Upper lobe of left lung (tissue), 6 donors: Measurements from ENCODE around the gene OR10H2. TPM values are rescaled to one million over a fixed set of nuclear protein-coding genes. Genes with fewer than 3 reads are reported as not detected.

ENCODE experiments used
- ATAC-seq, 2 donors: fragments of 200-7000 bp; cut with Tn5 transposase; one replicate each; pipeline ENCODE4 v1.9.1; 2022; ENCODE audit warnings: mild to moderate bottlenecking in 2 of 2, moderate library complexity in 2 of 2; ENCODE audit not compliant: low FRiP score in 2 of 2
- DNase-seq, 2 donors: peaks; one replicate each; pipeline ENCODE4 v3.0.0-alpha.2; 2019 to 2020
- H3K27ac ChIP-seq, 4 donors: fragments of 200-600 bp; sonication (generic); one replicate each; pipeline ENCODE4 v1.5.1; 2016 to 2019
- H3K27me3 ChIP-seq, 4 donors: fragments of 200-600 bp; sonication (generic); one replicate each; pipeline ENCODE4 v1.5.1; 2017 to 2019
- H3K36me3 ChIP-seq, 4 donors: fragments of 200-600 bp; sonication (generic); one replicate each; pipeline ENCODE4 v1.5.1; 2016 to 2019
- H3K4me1 ChIP-seq, 4 donors: fragments of 200-600 bp; sonication (generic); one replicate each; pipeline ENCODE4 v1.5.1; 2018 to 2019
- H3K4me3 ChIP-seq, 4 donors: fragments of 200-600 bp; sonication (generic); one replicate each; pipeline ENCODE4 v1.5.1; 2017 to 2019; ENCODE audit warnings: mild to moderate bottlenecking in 2 of 4, moderate library complexity in 1 of 4
- H3K9me3 ChIP-seq, 4 donors: fragments of 200-600 bp; sonication (generic); one replicate each; pipeline ENCODE4 v1.5.1; 2018 to 2019
- EP300 ChIP-seq, 4 donors: sonication (generic); formaldehyde crosslinking; IDR thresholded peaks; one replicate each; pipeline ENCODE4 v1.5.1; 2017; ENCODE audit warnings: antibody characterized with exemption in 4 of 4, control low read depth in 2 of 4
- POLR2A ChIP-seq, 4 donors: fragments of 450-650 bp; IDR thresholded peaks; one replicate each; pipeline ENCODE4 v1.5.1; 2016 to 2017; ENCODE audit warnings: antibody characterized with exemption in 4 of 4, mild to moderate bottlenecking in 2 of 4
- POLR2AphosphoS5 ChIP-seq, 2 donors: sonication (generic); formaldehyde crosslinking; IDR thresholded peaks; one replicate each; pipeline ENCODE4 v1.5.1; 2017; ENCODE audit warnings: antibody characterized with exemption in 2 of 2
- WGBS, 2 donors: methylation state at CpG; one replicate each; pipeline ENCODE4 v1.1.5; 2017 to 2018; 5-methylcytosine and 5-hydroxymethylcytosine counted together
- total RNA-seq, 6 donors: library from RNA; depleted of rRNA in 4 of 6; stranded (reverse); fragments of >200 nt in 4 of 6; gene quantifications; one replicate each; pipeline versions ENCODE4 v1.1.0 to v1.2.1, GENCODE V29; 2016 to 2021
- TF ChIP-seq, protein P1 (sequence below), 6 experiments: fragments of 450-650 bp in 4 of 6; fragments of 200-600 bp in 2 of 6; sonication (generic) in 2 of 6; IDR thresholded peaks; one replicate each; pipeline ENCODE4 v1.5.1; 2016 to 2019; ENCODE audit warnings: antibody characterized with exemption in 6 of 6
- donor health status: DM: no; HTN: no; CAD: no; lungs with moderate emphysema.
- donor health status: DM: no; HTN: yes; CAD: no; lungs with severe emphysema.

The OR10H2 gene
- total RNA-seq, 6 donors from 2014 or later: not detected

DNA sequence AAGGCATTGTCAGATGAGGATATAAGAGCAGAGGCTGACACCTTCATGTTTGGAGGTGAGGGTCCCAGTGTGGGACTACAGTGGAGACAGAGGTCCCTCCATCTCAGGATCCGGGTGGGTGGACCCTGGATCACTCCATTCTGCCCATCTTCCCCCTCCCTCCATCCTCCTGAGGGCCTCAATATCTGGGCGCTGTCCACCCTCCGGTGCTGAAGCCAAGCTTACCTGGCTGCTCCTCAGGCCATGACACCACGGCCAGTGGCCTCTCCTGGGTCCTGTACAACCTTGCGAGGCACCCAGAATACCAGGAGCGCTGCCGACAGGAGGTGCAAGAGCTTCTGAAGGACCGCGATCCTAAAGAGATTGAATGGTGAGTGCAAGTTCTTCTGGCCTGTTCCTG is 43.0 kb upstream of the OR10H2 start:
- 23 to 34% methylated on average over 4 to 9 of the region's 9 CpGs for WGBS, 2 donors

DNA sequence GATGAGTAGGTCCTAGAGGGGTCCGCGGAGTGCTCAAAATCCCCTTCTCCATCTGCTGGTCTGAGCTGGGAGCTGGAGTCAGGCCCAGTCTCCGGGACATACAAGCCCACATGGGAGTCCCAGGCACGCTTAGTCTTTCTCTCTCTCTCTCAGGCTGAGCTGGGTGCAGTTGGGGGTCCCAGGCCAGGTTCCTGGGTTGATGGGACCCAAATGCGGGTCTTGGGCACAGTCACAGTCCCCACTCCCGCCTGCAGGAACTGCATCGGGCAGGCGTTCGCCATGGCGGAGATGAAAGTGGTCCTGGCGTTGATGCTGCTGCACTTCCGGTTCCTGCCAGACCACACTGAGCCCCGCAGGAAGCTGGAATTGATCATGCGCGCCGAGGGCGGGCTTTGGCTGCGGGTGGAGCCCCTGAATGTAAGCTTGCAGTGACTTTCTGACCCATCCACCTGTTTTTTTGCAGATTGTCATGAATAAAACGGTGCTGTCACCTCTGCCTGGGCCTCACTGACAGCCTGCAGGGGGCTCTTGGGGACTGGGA is 31.1 kb upstream of the OR10H2 start:
- H3K4me1 ChIP-seq: no peaks in the 10 kb centered on the region
- H3K36me3 ChIP-seq: no peaks in the 10 kb centered on the region
- no peak overlapping the region for H3K27ac ChIP-seq
- WGBS, 2 donors: 72 to 81% methylated on average over 4 to 19 of the region's 19 CpGs
- H3K4me3 ChIP-seq: no peak overlapping the region
- TF ChIP-seq EP300 (IDR thresholded peaks at IDR 0.05): no peak
- TF ChIP-seq POLR2A (IDR thresholded peaks at IDR 0.05): no peak
- TF ChIP-seq, protein P1, sequence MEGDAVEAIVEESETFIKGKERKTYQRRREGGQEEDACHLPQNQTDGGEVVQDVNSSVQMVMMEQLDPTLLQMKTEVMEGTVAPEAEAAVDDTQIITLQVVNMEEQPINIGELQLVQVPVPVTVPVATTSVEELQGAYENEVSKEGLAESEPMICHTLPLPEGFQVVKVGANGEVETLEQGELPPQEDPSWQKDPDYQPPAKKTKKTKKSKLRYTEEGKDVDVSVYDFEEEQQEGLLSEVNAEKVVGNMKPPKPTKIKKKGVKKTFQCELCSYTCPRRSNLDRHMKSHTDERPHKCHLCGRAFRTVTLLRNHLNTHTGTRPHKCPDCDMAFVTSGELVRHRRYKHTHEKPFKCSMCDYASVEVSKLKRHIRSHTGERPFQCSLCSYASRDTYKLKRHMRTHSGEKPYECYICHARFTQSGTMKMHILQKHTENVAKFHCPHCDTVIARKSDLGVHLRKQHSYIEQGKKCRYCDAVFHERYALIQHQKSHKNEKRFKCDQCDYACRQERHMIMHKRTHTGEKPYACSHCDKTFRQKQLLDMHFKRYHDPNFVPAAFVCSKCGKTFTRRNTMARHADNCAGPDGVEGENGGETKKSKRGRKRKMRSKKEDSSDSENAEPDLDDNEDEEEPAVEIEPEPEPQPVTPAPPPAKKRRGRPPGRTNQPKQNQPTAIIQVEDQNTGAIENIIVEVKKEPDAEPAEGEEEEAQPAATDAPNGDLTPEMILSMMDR (IDR thresholded peaks at IDR 0.05): no peak
- TF ChIP-seq POLR2AphosphoS5 (IDR thresholded peaks at IDR 0.05): no peak
- DNase-seq (peak in 1 of 2 donors; percentile 59), ATAC-seq (no peak)
- no peaks in the 10 kb centered on the region for H3K27me3 ChIP-seq
- no peaks in the 10 kb centered on the region for H3K9me3 ChIP-seq

More for the DNA sequence above, 43.0 kb upstream of the OR10H2 start:
- Histone ChIP-seq H3K36me3 (peaks cover 0 to 31% (median 0%) of the 10 kb centered on the region in 4 donors), H3K27me3 (no peaks in the 10 kb centered on the region), H3K4me1 (no peaks in the 10 kb centered on the region), H3K4me3 (no peak overlapping the region), H3K9me3 (peaks cover 0 to 9% (median 4%) of the 10 kb centered on the region in 4 donors), H3K27ac (no peak overlapping the region)
- TF ChIP-seq, protein P1 (IDR thresholded peaks at IDR 0.05): no peak
- TF ChIP-seq EP300 (IDR thresholded peaks at IDR 0.05) (no peak), POLR2A (IDR thresholded peaks at IDR 0.05) (no peak), POLR2AphosphoS5 (IDR thresholded peaks at IDR 0.05) (no peak)
- ATAC-seq (no peak), DNase-seq (no peak)

DNA sequence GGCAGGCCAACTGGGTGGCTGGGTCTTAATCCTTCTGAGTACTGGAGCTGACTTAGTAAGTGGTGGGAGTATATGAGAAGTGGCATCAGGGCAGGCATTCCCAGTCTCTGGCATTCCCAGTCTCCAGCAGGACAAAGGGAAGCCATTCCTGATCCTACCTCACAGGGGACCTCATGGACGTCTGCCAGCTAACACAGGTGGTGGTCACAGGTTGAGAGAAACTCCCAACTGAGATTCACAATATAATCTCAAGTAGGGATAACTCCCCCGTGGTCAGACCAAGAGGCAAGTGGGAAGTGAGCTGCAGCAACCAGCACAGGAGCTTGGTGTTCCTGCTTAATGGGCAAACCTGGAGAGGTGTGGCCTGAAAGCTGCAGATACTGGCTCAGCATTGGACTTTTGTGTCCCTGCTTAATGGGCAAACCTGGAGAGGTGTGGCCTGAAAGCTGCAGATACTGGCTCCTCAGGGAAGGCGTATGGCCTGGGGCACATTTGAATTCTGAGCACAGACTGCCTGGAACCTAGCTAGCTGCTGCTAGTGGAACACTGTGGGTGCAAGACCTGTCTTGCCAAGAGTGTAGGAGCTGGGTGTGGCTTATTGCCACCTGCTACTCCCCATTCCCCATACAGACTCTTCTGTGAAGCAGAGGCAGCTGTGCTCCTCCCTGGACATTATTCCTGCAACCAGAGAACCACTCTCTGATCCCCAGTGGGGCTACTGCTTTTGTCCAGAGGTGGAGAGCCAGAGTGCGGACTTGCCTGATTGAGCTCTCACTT is 25.9 kb upstream of the OR10H2 start:
- peak in 1 of 2 donors; percentile 15 for ATAC-seq
- WGBS, 2 donors: 50 to 70% methylated on average over 1 to 4 of the region's 4 CpGs
- H3K4me3 ChIP-seq: no peak overlapping the region
- H3K27ac ChIP-seq: no peak overlapping the region
- no peaks in the 10 kb centered on the region for H3K9me3 ChIP-seq
- H3K27me3 ChIP-seq: no peaks in the 10 kb centered on the region
- H3K4me1 ChIP-seq: peaks cover 0 to 11% (median 5%) of the 10 kb centered on the region in 4 donors
- no peak for DNase-seq
- no peak for TF ChIP-seq POLR2AphosphoS5 (IDR thresholded peaks at IDR 0.05)
- H3K36me3 ChIP-seq: no peaks in the 10 kb centered on the region

DNA sequence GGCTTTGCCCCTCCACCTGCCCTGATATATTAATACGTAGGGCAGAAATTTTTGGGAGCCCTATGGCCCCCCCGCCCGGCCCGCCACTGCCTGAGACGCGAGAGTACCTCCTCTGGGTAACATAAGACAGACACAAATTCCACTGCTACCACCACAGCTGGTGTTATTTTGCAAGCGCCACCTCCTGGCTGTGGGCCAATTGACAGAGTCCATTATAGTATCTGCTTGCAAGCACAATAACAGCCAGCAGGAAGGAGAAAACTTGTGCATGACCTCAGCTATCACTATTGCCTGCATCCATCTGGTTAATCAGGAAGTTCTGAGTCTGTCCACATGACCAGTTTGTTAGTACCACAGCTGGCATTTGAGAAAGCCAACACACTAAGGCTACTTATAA is 25.3 kb upstream of the OR10H2 start:
- Histone ChIP-seq H3K4me1 (peaks cover 0 to 11% (median 5%) of the 10 kb centered on the region in 4 donors), H3K9me3 (no peaks in the 10 kb centered on the region), H3K4me3 (no peak overlapping the region), H3K27ac (no peak overlapping the region), H3K27me3 (no peaks in the 10 kb centered on the region), H3K36me3 (no peaks in the 10 kb centered on the region)
- ATAC-seq: peak; percentile 77 to 78
- WGBS, 2 donors: 3 to 13% methylated on average over 3 to 7 of the region's 7 CpGs
- DNase-seq: peak; percentile 50 to 56
- TF ChIP-seq POLR2AphosphoS5 (IDR thresholded peaks at IDR 0.05): peak in 1 of 2 donors; percentile 19
- TF ChIP-seq POLR2A (IDR thresholded peaks at IDR 0.05): no peak

DNA sequence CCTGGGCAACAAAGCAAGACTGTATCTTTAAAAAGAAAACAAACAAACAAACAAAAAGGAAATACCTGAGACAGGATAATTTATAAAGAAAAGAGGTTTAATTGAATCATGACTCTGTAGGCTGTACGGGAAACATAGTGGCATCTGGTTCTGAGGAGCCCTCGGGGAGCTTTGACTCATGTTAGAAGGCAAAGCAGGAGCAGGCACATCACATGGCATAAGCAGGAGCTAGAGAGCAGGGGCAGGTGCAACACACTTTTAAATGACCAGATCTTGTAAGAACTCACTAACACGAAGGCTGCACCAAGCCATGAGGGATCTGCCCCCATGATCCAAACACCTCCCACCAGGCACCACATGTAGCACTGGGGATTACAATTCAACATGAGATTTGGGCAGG is 13.2 kb upstream of the OR10H2 start:
- H3K4me1 ChIP-seq: no peaks in the 10 kb centered on the region
- no peaks in the 10 kb centered on the region for H3K9me3 ChIP-seq
- no peak overlapping the region for H3K27ac ChIP-seq
- no peak for TF ChIP-seq POLR2A (IDR thresholded peaks at IDR 0.05)
- TF ChIP-seq POLR2AphosphoS5 (IDR thresholded peaks at IDR 0.05): no peak
- TF ChIP-seq EP300 (IDR thresholded peaks at IDR 0.05): no peak
- no peaks in the 10 kb centered on the region for H3K36me3 ChIP-seq
- no peak for DNase-seq
- no peaks in the 10 kb centered on the region for H3K27me3 ChIP-seq
- H3K4me3 ChIP-seq: no peak overlapping the region
- 56 to 74% methylated on average over 3 of the region's 3 CpGs for WGBS, 2 donors
- no peak for ATAC-seq

DNA sequence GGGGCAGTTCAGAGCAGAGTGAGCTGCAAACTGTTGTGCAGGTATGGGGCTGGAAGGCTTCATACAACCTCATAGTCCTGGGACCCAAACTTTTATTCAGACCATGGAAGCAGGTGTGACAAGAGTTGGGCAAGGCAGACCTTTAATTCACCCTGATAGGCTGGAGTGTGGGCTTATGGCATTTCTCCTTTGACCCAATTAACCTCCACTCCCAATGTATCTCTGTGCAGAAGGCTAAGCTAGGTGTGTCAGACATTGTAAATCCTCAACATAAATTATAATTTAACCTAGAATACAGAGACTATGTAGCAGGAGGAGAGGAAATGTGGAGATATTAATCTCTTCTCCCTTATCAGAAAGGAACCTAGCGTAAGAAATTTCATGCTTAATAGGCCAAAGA is 12.2 kb upstream of the OR10H2 start:
- Histone ChIP-seq H3K27ac (no peak overlapping the region), H3K27me3 (no peaks in the 10 kb centered on the region), H3K9me3 (no peaks in the 10 kb centered on the region), H3K36me3 (no peaks in the 10 kb centered on the region), H3K4me3 (no peak overlapping the region), H3K4me1 (no peaks in the 10 kb centered on the region)
- no peak for DNase-seq
- no peak for ATAC-seq
- TF ChIP-seq, protein P1 (IDR thresholded peaks at IDR 0.05): no peak
- TF ChIP-seq POLR2AphosphoS5 (IDR thresholded peaks at IDR 0.05) (no peak), EP300 (IDR thresholded peaks at IDR 0.05) (no peak), POLR2A (IDR thresholded peaks at IDR 0.05) (no peak)
- WGBS, 2 donors: 86 to 90% methylated on average over 1 of the region's 1 CpG
